Measurements from ENCODE around the gene ILK. TPM values are rescaled to one million over a fixed set of nuclear protein-coding genes. Genes with fewer than 3 reads are reported as not detected.
A peak's percentile ranks its signal among the peaks of the same experiment; 100 is the strongest.

The ILK gene
- total RNA-seq, 2 donors from 2014 or later = 82.8 to 137 TPM

DNA sequence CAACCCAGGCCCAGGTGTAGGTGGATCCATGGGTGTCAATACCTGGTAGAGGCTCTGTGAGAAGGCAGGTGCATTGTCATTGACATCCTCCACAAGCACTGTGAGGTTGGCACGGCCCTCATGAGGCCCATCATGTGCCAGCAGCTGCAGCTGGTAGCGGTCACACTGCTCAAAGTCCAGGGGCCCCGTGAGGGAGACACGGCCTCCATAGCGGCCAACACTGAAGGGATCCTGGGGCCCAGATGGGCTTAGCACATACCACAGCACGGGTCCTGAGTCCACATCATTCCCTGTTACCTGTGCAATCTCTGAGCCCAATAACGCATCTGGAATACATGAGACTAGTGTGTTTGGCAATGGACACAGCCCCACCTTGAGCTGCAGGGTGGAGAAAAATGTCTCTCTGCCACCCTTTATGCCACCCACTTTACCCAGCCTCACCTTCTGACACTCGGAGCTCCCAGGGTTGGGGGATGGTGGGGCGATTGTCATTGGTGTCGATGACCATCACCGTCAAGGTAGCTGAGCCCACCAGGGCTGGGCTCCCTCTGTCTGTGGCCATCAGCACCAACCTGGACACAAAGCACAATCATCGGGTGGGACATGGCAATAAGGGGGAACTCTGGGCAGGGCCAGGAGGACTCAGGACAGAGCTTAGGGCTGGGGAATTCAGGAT, 21.7 kb downstream of the ILK start:
- ATAC-seq (no peak), DNase-seq (peak in 2 of 4 donors; percentile 13 to 59)
- WGBS, 2 donors = 62 to 80% methylated on average over 2 to 12 of the region's 12 CpGs
- no peak for TF ChIP-seq POLR2A (IDR thresholded peaks at IDR 0.05)
- TF ChIP-seq, protein P1, sequence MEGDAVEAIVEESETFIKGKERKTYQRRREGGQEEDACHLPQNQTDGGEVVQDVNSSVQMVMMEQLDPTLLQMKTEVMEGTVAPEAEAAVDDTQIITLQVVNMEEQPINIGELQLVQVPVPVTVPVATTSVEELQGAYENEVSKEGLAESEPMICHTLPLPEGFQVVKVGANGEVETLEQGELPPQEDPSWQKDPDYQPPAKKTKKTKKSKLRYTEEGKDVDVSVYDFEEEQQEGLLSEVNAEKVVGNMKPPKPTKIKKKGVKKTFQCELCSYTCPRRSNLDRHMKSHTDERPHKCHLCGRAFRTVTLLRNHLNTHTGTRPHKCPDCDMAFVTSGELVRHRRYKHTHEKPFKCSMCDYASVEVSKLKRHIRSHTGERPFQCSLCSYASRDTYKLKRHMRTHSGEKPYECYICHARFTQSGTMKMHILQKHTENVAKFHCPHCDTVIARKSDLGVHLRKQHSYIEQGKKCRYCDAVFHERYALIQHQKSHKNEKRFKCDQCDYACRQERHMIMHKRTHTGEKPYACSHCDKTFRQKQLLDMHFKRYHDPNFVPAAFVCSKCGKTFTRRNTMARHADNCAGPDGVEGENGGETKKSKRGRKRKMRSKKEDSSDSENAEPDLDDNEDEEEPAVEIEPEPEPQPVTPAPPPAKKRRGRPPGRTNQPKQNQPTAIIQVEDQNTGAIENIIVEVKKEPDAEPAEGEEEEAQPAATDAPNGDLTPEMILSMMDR (IDR thresholded peaks at IDR 0.05) = no peak
- H3K4me3 ChIP-seq = no peak overlapping the region
- no peaks in the 10 kb centered on the region for H3K9me3 ChIP-seq
- H3K4me1 ChIP-seq = peaks cover 12% of the 10 kb centered on the region
- H3K27ac ChIP-seq = no peak overlapping the region
- H3K27me3 ChIP-seq = no peaks in the 10 kb centered on the region
- H3K36me3 ChIP-seq (replicated peaks in 1 of 2; ENCODE audit: insufficient read depth in 1 of 2, low read depth in 2 of 2) = no peaks in the 10 kb centered on the region
- intact Hi-C loops (cut with DNase I) = loop anchor here (10.0 kb wide), 1 partner anchor 50 kb away; no protein-coding TSS in a partner anchor

DNA sequence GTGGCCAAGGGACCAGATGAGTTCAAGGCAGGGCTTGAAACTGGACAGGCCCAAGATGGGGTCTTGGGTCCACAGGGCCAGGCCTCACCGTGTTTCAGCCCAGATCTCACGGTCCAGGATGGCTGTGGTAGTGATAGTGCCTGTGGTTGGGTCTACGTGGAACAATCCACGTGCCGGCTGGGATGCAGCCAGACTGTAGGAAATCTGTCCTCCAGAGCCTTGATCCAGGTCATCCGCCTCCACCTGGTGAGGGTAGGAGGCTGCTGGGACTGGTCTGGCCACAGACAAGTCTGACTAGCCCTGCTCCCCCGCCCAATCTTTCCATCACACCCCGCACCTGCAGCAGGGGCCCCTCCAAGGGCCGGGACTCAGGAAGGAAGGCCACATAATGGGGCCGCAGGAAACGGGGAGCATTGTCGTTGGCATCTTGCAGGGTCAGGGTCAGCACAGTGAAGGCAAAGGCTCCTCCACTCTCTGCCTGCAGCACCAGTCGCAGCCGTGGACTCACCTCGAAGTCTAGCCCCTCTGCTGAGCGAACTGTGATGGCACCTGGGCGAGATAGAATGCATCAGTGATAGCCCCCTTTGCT, 22.4 kb downstream of the ILK start:
- whole genome bisulfite sequencing, 2 donors = 89 to 95% methylated on average over 17 of the region's 17 CpGs
- no peak for ATAC-seq
- no peak overlapping the region for H3K27ac ChIP-seq

DNA sequence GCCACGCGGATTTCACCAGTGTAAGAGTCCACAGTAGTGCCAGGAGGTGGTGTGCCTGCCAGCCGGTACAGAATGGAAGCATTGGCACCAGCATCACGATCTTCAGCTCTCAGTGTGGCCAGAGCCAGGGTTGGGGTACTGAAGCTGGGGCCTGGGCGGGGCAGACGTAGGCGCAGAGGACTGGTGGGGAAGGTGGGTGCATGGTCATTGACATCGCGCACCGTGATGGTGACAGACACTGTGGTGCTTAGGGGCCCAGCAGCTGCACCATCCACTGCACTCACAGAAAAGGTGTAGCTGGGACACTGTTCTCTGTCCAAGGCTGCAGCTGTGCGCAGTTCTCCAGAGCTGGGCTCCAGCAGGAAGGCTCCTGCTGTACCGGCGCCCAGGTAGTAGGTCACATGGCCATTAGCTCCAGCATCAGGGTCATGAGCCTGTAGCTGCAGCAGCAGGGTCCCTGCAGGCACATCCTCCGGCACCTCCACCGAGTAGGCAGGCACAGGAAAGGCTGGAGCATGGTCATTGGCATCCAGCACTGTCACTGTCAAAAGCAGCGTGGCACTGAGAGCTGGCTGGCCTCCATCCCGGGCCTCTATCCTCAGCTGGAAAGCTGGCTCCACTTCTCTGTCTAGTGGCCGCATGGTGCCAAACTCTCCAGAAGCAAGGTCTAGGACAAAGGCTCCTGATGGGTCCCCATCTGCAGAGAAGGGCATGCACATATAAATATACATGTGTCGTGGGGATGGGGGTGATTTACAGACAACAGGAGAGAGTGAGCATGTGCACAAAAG, 23.6 kb downstream of the ILK start:
- TF ChIP-seq, protein P1 (IDR thresholded peaks at IDR 0.05) = no peak
- TF ChIP-seq POLR2A (IDR thresholded peaks at IDR 0.05) = no peak
- Histone ChIP-seq H3K27ac (no peak overlapping the region), H3K27me3 (no peaks in the 10 kb centered on the region), H3K4me1 (peaks cover 24% of the 10 kb centered on the region), H3K9me3 (no peaks in the 10 kb centered on the region), H3K4me3 (no peak overlapping the region), H3K36me3 (replicated peaks in 1 of 2; ENCODE audit: insufficient read depth in 1 of 2, low read depth in 2 of 2) (no peaks in the 10 kb centered on the region)
- 80 to 81% methylated on average over 15 to 18 of the region's 19 CpGs for WGBS, 2 donors
- peak in 1 of 4 donors; percentile 10 for DNase-seq
- intact Hi-C loops (cut with DNase I) = loop anchor here (10.0 kb wide), 1 partner anchor 48 kb away; no protein-coding TSS in a partner anchor
- no peak for ATAC-seq

More for the DNA sequence above, 22.4 kb downstream of the ILK start:
- Histone ChIP-seq H3K4me3 (no peak overlapping the region), H3K9me3 (no peaks in the 10 kb centered on the region), H3K36me3 (replicated peaks in 1 of 2; ENCODE audit: insufficient read depth in 1 of 2, low read depth in 2 of 2) (no peaks in the 10 kb centered on the region), H3K4me1 (peaks cover 19% of the 10 kb centered on the region), H3K27me3 (no peaks in the 10 kb centered on the region)
- intact Hi-C loops (cut with DNase I) = loop anchor here (10.0 kb wide), 1 partner anchor 49 kb away; no protein-coding TSS in a partner anchor
- TF ChIP-seq, protein P1 (IDR thresholded peaks at IDR 0.05) = no peak
- TF ChIP-seq POLR2A (IDR thresholded peaks at IDR 0.05) = no peak
- DNase-seq = peak in 1 of 4 donors; percentile 7

DNA sequence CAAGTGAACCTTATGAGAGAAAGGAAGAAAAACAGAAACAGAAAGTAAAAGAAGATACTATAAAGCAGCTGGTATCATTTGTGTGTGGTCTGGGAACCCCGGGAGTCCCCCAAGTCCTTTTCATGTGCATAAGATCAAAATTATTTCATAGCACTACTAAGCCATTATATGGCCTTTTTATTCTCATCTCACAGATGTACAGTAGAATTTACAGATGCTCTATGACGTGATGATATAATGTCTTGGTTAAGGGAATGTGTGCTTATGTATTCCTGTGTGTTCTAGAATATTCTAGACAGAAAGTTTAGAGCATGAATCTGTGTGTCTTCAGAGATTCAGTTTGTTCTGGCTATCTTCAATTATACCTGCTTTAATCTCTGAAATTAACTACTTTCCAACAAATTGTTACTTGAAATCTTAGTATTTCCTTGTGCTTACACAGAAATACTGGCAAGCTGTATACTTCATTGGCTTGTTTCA, 24.2 kb downstream of the ILK start:
- H3K4me1 ChIP-seq = peaks cover 24% of the 10 kb centered on the region
- H3K9me3 ChIP-seq = no peaks in the 10 kb centered on the region
- H3K36me3 ChIP-seq (replicated peaks in 1 of 2; ENCODE audit: insufficient read depth in 1 of 2, low read depth in 2 of 2) = no peaks in the 10 kb centered on the region
- ATAC-seq (no peak), DNase-seq (no peak)
- H3K4me3 ChIP-seq = no peak overlapping the region
- no peaks in the 10 kb centered on the region for H3K27me3 ChIP-seq
- TF ChIP-seq, protein P1 (IDR thresholded peaks at IDR 0.05) = no peak
- no peak for TF ChIP-seq POLR2A (IDR thresholded peaks at IDR 0.05)
- H3K27ac ChIP-seq = no peak overlapping the region
- intact Hi-C loops (cut with DNase I) = loop anchor here (10.0 kb wide), 1 partner anchor 47 kb away; no protein-coding TSS in a partner anchor
- 72 to 82% methylated on average over 2 of the region's 2 CpGs for whole genome bisulfite sequencing, 2 donors

All from body of pancreas (tissue), 4 donors.